MM.1S (cell line): ENCODE measurements around the gene ABCC6.
"Not testable (repeated sequence)": the region's sequence is repeated elsewhere in the genome, so short reads cannot be mapped to it uniquely, and the experiment has no call there.

Experiments used
- CTCF ChIP-seq: fragments of 300-600 bp; sonication (generic); IDR thresholded peaks from 2 replicates; pipeline ENCODE4 v1.5.1; 2016; ENCODE audit warnings: antibody characterized with exemption, low read length, mixed read lengths
- EZH2 ChIP-seq: fragments of 300-600 bp; sonication (generic); optimal IDR thresholded peaks from 2 replicates; pipeline ENCODE3; 2017; ENCODE audit warnings: low read depth, mild to moderate bottlenecking, antibody characterized with exemption, low read length, mixed read lengths
- EZH2phosphoT487 ChIP-seq: fragments of 300-600 bp; sonication (generic); IDR thresholded peaks from 2 replicates; pipeline ENCODE4 v1.6.1; 2018; ENCODE audit warnings: antibody characterized with exemption, low read length

GRCh38 chr16:16257301-16257923 lies 34.1 kb upstream of the ABCC6 start:
- TF ChIP-seq CTCF, EZH2phosphoT487, EZH2: not testable (repeated sequence)
